Midbrain (tissue), 1 donor: ENCODE measurements around the gene TSPAN7.

Source experiments
- DNase-seq: peaks from one replicate; lab custom pipeline; 2025; lab: John Stamatoyannopoulos, UW

Gene TSPAN7

GRCh38 chrX:38594434-38594833 is 33.1 kb downstream of the TSPAN7 start:
- DNase-seq: no peak

DNA sequence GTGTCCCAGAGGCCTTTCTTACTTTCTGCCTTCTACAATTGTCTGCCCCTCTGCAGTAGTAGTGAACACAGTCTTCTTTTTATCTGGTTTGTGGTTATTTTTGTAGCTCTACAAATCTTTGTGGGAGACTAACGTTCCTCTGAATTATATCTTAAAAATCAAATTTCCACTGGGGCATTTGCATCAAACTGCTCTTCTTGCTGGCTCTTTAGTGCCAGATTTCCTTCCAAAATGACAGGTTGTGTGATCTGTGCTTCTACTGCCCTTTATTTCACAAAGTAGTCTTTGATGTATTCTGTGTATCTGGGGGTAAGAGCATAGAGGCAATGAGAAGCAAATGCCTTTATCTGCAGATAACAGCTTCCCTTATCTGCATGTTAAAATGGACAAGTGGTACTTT is 34.5 kb downstream of the TSPAN7 start:
- no peak for DNase-seq

DNA sequence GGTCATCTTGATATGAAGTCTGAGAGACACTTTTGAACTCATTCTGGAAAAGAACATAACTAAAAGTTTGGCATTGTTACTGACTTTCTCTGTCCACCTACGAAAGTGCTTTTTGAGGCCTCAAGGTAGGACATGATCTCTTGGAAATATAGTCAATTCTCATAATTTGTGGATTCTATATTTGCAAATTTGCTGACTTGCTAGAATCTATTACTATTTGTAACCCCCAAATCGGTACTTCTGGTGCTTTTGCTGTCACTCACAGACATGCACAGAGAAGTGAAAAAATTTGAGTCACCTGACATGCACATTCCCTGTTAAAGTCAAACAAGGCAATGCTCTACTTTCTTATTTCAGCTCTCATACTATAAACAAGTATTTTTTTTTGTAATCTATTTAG is 35.6 kb downstream of the TSPAN7 start:
- no peak for DNase-seq

DNA sequence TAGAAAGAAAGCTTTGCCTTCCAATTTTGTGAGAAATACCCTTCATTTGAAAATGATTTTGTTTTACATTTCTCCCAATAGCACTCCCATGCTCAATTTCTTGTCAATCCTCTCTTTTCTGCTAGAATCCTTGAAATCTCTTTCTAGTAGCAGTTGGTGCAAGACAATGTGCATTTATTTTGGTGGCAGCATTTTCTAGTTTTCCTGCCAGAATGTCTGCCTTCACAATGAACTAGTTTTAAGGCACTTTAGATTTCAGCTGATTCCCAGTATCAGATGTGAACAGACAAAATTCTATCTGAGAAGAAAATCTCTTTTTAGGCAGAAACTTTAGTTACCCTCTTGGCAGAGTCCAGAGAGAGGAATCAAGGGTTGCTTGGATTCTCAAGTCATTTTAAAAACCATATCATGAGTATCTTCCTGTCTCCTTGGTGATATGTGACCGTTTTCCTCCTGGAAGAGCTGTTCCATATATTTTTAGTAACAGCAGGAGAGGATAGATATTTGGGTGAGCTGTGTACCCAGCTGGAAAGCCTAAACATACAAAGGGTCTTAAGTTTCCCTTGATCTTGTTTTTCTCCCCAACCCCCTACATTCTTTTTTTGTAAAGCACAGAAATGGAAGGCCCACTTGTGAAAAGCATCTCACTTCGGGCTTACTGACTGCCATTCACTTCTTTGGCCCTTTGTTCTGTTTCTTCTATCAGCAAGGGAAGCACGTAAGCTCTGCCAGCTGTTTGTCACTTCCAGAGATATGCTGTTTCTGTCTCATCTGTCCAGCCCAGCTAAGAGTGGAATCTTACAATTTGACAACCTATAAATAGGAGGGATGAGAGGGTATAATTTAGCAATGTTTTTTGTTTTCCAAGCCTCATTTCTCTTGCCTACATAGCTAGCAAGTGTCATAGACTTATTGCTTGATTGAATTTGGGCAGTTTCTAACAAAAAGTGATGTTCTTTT is 38.7 kb downstream of the TSPAN7 start:
- no peak for DNase-seq

DNA sequence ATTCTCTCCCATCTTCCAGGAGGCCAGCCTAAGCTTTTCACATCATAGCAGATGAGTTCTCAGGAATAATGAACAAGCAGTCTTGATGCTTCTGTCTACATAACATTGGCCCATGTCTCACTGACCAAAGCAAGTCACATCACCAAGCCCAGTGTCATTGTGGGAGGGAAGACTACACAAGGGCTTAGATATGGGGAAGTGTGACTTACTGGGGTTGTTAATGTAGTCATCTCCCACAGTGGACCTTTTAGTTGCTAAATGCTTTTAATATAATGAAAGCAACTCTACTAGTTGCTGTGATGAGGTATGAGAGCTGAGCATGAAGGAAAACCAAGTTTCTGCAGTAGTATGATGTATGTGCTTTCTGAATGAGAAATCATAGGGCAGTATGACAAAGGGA is 40.5 kb downstream of the TSPAN7 start:
- no peak for DNase-seq

GRCh38 chrX:38606821-38607220 is 45.5 kb downstream of the TSPAN7 start:
- no peak for DNase-seq

DNA sequence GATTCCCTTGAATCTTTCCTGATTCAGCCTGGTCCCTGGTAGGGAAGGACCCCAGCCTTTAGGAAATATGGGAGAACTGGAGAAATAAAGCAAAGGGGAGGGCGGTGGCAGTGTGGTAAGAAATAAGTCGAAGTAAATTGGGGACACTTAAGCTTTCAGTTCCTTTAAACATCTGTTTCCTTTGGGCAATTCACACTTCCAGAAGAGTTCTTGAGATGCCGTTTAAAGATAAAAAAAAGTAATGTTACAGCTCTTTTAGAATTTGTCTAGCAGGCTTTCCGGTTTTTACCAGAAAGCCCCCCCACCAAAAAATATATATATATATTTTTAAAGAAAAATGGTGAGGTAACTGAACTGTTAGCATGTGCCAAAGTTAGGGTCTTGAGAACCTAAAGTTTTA is 46.6 kb downstream of the TSPAN7 start:
- no peak for DNase-seq

- no peak for DNase-seq
These were observed 49.5 kb downstream of the TSPAN7 start for GRCh38 chrX:38610849-38611248.

DNA sequence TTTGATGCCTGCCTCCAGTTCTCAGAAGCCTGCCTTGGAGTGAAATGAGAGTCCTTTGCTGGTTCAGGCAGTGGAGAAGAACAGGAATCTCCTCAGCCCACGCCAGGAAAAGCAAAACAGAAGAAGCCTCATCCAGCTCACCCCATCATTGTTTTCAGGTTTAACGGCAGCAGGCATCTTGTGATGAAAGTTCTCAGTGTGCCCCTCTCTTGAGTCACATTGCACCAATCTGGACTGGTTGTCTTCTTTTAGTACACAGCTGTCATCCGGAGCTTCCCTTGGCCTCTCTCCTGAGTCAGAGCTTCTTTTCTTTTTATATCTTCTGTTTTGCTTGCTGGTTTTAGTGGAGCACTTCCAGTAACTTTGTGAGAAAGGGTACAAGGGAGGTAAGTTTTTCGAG is 50.9 kb downstream of the TSPAN7 start:
- DNase-seq: no peak

DNA sequence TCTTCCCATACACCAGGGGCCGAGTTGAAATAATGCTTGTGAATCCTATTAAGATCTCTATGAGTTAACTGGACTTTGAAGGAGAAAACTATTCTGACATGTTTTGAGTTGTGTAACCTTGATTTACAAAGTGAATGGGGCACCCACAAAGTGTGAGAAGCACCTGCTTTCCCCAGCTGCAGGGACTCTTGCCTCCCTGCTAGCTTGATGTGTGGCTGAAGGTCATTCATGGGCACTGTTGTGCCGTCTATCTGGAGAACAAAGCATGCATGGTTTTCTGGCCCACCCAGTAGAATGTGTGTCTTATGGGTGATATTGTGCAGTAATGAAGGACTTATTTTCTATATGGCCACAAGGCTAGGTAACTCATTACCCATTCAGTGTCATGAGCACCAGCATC is 53.1 kb downstream of the TSPAN7 start:
- no peak for DNase-seq

- DNase-seq: no peak
These were observed 55.6 kb downstream of the TSPAN7 start for GRCh38 chrX:38616904-38617303.

GRCh38 chrX:38618180-38618579 is 56.8 kb downstream of the TSPAN7 start:
- no peak for DNase-seq

GRCh38 chrX:38620623-38621022 is 59.3 kb downstream of the TSPAN7 start:
- no peak for DNase-seq

DNA sequence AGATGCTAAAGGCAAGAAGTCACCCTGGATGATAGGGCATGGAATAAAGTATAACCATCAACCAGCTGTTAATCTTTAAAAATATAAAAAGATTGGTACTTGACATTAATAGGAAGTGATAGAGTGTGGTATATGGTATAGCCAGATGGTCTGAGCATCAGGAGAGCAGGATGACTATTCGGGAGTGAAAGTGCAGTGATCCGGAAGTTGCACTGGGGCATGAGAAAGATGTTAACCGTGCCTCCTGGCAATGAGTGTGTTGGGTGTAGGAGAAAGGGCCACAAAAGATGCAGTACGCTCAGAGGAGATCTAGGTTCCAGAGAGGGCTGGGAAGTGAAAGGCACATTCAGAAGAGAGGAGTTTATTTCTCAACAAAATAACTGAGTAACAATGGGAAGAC is 65.0 kb downstream of the TSPAN7 start:
- no peak for DNase-seq

DNA sequence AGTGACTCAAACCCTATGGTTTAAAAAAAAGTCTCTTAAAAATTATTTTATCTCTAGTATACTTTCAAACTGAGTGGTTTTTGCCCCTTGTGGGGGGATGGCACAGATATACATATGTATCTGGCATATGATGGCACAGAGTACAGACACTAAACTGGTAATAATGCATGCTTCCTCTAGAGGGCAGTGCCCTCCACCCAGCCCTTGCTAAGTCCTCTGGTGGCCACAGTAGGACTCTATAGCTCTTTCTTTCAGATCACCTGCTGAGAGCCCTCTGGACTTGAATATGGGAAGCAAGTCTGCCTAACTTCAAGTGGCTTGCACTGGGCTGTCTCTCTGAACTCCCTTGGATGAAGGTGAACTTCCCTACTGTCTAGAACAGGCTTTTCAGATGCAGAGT is 66.3 kb downstream of the TSPAN7 start:
- no peak for DNase-seq

- no peak for DNase-seq
These were observed 67.2 kb downstream of the TSPAN7 start for GRCh38 chrX:38628587-38628986.

DNA sequence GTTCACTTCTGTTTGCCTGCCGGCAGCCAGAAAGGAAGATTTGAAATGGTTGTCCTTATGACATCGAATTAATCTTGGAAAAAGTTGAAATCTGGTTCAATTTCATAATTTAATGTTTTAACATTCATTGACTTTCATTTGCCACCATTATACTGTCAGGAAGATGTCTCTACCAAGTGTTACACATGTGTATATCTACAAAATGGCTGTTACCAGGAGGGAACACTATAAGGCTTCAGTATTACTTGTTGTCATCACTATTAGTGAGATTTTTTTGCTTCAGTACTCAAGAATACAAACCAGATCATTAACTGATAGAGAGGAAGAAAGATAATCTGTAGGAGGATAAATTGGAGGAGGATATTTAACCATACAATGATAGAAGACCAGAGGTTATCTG is 71.2 kb downstream of the TSPAN7 start:
- no peak for DNase-seq

GRCh38 chrX:38634665-38635064 is 73.3 kb downstream of the TSPAN7 start:
- no peak for DNase-seq

GRCh38 chrX:38636949-38637819 is 75.8 kb downstream of the TSPAN7 start:
- no peak for DNase-seq

- no peak for DNase-seq
These were observed 77.7 kb downstream of the TSPAN7 start for GRCh38 chrX:38638952-38639529.

DNA sequence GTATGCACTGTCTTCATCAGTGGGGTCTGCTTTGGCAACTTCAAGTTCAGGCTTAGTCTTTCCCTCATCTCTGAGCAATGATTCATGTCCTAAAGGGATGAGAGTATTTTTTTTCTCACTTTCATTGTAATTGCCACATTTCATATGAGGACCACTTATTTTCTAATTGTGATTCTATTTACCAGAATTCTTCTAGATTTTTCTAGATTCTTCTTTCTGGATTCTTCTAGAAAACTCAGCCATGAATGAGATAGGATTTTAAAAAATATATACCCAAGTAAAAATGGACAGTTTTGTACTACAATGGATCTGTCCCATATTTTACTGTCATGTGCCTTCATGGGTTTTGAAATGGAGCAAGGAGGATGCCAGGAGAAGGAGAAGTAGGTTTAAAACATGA is 78.4 kb downstream of the TSPAN7 start:
- no peak for DNase-seq

GRCh38 chrX:38641197-38641596 is 79.9 kb downstream of the TSPAN7 start:
- DNase-seq: no peak

DNA sequence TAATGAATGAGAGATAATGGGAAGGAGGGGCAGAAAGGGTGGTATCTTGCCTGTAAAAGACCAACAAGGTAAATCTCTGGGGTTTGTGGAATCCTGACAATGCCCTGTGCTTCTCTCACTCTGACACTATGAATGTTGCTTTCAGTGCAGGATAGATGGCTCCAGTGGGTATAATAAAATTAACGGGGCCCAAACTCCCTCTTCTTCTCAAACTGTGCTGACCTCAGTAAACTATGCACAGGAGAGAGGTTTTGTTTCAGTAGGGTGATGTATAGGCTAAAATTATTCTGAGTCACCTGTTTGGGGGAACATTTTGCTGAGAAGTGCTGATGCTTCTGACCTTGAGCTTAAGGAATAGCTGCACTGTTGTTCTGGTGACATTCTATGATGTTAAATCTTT is 82.6 kb downstream of the TSPAN7 start:
- no peak for DNase-seq
